GM19324 (cell line): ENCODE measurements around the gene DHX58.
"Not testable (repeated sequence)": the region's sequence is repeated elsewhere in the genome, so short reads cannot be mapped to it uniquely, and the experiment has no call there.

ENCODE experiments used
- ATAC-seq: cut with Tn5 transposase; IDR thresholded peaks from one replicate; pipeline ENCODE4 v1.9.1; 2021; ENCODE audit warnings: mild to moderate bottlenecking, moderate library complexity; ENCODE audit not compliant: unreplicated experiment, low FRiP score

DHX58 gene

DNA sequence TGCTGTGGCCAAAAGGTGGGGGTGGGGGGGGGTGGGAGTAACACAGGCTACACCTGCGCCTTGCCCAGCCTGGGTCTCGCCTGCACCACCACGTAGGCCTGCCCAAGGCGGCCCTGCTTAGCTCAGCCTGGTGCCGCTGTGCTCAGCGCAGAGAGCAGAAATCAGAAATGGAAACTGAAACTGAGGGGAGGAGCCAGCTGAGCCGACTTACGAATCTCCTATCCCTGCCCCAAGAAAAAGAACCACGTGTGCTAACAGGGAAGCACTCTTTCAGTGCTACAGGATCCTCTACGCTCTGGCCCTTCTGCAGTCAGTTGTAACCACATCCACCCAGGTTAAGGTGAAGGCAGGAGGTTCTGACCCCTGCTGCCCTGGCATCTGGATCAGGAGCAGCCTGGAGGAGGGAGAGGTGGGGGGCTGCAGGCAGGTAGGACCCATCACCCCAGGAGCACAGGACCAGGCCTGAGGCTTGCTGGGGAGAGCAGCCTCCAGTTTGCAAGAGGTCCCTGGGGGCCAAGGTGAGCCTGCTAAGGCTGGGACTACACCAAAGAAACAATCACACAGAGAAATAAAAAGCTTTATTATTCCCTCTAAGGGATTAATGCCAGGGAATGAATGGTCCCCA lies at the start of gene DHX58:
Gene DHX58, minus strand, starts transcription at position 163 of the 625 bp plus-strand sequence. CDS start 822 bp downstream, outside the sequence.
- ATAC-seq: peak; percentile 42

DNA sequence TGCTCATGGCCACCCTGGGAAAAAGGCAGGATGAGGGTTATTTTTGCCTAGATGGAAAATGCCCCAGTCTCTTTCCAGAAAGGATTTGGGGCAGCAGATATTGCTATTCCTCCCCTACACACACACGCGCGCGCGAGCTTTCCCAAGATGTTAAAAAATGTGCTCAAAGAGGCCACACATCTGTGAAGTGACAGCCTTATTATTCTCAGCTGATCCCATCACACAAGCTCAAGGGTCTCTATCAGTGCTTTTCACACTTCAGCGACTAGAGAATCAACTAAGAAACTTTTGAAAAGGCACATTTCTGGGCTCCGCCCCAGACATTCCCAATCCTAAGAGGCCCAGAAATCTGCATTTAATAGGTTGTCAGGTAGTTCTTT lies 48.0 kb upstream of the DHX58 start:
- no peak for ATAC-seq

DNA sequence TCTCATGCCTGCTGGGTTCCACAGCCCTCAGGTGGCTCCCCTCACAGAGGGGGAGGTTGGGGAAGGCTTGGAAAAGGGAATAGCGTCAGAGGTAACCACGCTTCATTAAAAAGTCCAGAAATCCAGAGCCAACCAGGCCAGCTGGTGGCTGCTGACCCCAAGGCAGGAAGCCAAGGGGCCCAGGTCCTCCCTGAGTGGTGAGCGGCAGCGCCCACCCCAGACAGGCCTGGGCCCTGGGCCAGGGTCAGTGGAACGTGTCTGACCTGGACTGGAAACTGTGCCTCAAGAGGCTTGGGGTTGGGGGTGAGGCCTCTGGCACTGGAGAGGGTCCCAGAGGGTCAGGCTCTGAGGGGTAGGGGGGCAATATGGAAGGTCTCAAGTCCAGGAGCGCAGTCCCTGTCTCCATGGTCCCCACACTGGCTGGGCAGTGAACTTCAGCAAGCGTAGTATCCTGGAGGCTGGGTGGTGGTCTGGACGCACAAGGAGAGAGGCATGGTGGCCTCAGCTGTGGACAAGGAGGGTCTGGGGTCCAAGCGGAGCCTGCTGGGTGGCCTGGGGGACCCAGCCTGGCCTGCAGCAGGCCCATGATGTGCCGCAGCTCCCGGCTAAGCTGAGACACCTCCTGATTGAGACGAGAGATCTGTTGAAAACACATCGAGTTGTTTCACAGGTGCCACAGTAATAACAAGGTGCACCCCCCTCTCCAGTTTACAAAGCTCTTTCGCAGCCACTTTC lies 47.4 kb upstream of the DHX58 start:
- ATAC-seq: no peak

DNA sequence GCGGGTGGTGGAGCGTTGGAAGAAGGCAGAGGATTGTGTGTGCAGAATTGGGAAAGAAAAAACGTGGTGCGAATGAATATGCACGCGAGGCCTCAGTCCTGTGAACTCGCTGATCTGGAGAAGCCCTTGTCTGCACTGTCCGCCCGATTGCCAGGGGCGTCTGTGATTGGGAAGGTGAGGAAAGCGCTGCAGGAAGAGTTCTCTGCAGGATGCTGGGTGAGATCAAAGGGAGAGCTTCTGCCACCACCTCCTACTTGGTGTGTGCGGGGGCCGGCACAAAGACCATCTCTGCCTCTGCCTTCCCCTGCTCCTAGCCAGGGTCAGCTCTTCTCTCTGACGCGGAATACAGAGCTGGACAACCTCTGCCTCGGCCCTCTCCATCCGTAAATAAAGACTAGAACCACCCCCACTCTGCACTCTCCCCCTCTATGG lies 43.1 kb upstream of the DHX58 start:
- no peak for ATAC-seq

DNA sequence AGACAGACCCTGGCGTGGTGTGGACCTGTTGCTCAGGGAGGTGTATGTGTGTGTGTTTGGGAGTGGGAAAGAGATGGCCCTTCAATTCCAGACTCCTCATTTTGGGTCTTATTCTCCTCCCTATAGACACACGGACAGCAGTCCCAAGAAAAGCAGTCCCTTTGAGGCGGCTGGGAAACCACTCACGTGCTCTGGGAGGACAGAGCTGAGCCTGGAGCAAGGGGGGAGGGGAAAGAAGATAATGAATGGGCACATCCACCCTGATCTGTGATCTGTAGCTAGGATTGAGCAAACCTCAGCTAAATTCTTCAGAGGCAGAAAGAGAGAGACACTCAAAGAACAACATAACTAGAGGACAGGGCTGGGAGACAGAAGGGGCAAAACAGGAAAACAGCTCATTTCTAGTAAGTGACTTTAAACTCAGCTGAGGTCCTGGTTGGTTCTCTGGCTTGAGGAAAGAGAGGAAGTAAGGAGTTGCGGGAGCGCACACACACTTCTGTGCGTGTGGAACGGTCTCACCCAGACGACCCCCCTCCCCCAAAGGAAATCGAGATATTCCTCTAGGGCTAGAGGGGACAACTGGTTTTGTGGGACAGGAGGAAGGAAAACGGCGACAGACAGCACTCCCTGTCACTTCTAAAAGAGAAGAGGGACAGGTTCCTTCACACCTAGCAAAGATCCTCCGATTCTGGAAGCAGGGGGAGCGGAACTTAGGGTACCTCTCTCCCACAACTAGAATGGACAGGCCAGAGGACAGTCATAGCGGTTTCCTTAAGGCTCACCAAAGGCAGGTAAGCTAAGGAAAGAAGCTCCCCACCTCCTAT lies 41.6 kb upstream of the DHX58 start:
- ATAC-seq: no peak

DNA sequence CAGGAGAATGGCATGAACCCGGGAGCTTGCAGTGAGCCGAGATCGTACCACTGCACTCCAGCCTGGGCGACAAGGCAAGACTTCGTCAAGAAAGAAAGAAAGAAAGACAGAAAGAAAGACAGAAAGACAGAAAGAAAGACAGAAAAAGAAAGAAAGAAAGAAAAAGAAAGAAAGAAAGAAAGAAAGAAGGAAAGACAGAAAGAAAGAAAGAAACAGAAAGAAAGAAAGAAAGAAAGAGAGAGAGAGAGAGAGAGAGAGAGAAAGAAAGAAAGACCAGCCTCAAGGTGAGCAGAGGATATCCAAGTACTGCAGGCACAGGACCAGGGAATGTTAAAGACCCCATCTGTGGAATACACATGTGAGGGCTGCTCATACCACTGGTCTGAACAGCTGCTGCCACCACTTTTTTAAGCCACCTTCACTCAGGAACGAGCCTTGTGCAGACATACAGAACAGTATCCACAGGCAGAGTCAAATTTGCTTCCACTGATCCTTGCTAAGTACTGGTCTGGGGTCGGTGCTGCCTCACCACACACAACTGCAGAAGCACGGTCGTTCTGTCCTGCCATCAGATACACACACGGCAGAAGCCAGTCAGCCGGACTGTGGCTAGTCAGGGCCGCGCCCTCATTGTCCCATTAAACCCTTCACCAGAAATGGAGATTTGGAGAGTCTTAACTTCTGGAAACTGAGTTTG lies 34.5 kb upstream of the DHX58 start:
- ATAC-seq: no peak

DNA sequence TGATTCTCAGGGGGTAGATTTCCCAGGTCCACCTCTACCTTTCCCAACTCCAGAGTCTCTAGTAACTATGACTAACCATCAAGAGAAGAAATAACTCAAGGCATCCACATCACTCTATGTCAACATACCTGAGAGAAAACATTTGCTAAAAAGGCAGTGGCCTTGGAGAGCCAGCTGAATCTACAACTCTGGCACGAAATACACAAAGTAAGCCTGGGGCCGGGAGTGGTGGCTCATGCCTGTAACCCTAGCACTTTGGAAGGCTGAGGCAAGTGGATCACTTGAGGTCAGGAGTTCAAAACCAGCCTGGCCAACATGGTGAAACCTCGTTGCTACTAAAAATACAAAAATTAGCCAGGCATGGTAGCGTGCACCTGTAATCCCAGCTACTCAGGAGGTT lies 30.6 kb upstream of the DHX58 start:
- ATAC-seq: not testable (repeated sequence)

DNA sequence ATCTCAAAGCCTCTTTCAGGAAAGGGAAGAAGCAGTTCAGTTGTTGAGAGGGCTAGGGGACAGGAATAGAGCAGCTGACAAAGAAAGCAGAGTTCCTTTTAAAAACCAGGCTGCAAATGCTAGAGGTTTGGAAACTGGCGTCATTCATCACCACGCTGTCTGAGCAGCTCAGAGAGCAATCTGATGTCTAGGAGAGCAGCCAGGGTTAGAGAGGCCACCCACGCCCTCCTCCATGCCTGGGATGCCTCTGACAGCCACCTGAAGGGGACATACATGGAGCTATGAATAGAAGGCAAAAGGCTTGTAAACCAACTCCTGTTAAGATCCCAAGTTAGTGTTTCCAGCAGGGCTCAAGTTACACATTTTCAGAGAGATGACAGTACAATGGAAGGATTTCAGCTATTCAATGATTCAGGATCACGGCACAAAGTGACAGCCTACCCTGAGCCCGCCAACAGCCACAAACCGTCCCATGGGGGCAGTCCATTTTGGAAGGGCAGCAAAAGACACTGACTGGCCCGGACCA lies 29.9 kb upstream of the DHX58 start:
- no peak for ATAC-seq

DNA sequence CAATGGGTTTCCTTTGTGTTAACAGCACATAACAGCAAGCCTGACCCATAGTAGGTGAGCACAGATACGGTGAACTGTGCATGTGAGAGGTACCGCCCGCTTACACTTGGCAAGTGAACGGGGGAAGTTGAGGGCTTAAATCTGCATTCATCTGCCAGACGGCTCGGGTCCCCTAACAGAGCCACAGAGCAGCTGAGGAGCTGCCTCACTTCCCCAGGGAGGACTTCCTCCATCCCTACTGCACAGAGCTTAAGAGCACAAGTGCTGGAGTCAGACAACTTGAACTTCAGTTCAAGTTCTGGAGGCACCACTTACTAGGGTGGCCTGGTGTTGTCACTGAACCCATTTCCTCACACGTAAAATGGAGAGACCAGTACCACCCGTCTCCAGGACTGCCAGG lies 28.9 kb upstream of the DHX58 start:
- ATAC-seq: no peak

DNA sequence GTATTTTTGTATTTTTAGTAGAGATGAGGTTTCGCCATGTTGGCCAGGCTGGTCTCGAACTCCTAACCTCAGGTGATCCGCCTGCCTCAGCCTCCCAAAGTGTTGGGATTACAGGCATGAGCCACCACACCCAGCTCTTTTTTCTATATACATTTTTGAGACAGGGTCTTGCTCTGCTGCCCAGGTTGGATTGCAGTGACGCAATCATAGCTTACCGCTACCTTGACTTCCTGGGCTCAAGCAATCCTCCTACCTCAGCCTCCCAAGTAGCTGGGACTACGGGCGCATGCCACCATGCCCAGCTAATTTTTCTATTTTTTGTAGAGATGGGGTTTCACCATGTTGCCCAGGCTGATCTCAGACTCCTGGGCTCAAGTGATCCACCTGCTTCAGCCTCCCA lies 28.2 kb upstream of the DHX58 start:
- not testable (repeated sequence) for ATAC-seq

DNA sequence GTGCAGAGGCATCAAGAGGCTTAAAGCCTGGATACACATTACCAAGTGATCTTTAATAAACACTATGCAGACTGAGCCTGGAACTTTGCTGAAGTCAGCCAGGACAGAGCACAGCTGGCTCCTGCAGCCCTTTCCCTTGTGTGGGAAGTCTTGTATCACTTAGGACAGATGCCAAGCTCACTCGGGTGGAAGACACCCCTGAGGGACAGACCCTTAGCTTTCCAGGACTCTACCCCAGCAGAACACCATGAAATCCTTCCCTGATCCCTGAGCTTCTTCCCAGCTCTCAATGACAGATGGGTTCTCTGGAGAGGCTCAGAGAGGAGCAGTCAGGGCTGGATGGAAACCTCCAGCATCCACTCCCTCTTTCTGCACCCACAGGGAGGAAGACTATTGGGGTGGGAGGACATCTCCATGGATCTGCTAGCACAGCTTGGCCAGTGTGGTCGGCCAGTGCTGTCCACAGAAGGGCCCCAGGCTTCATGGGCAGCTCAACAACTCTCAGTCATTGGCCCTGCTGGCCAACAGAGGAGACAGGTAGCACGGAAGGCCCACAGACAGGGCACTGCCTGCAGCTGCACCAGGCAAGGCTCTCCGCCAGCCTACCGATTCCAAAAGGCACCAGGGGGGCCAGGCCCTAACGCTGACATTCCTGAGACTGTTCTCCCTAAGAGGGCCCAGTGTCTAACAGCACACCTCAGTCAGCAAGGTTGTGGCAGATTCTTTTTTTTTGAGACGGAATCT lies 26.4 kb upstream of the DHX58 start:
- no peak for ATAC-seq

DNA sequence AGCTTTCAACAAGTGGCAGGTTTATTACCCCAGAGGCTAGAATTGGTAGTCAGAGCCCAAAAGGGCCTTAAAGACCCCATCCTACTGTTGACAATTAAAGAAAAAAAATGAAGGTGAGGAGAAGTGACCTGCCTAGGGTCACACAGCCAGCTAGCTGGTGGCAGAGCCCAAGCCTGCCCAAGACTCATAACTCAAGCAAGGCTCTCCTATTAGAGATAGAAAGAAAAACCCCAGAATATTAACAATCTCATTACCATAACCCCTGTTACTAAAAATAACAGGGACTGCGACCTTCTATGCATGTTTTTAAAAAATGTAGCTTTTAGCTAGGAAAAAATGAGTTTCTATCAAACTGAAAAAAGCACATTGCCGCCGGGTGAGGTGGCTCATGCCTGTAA lies 24.1 kb upstream of the DHX58 start:
- no peak for ATAC-seq

DNA sequence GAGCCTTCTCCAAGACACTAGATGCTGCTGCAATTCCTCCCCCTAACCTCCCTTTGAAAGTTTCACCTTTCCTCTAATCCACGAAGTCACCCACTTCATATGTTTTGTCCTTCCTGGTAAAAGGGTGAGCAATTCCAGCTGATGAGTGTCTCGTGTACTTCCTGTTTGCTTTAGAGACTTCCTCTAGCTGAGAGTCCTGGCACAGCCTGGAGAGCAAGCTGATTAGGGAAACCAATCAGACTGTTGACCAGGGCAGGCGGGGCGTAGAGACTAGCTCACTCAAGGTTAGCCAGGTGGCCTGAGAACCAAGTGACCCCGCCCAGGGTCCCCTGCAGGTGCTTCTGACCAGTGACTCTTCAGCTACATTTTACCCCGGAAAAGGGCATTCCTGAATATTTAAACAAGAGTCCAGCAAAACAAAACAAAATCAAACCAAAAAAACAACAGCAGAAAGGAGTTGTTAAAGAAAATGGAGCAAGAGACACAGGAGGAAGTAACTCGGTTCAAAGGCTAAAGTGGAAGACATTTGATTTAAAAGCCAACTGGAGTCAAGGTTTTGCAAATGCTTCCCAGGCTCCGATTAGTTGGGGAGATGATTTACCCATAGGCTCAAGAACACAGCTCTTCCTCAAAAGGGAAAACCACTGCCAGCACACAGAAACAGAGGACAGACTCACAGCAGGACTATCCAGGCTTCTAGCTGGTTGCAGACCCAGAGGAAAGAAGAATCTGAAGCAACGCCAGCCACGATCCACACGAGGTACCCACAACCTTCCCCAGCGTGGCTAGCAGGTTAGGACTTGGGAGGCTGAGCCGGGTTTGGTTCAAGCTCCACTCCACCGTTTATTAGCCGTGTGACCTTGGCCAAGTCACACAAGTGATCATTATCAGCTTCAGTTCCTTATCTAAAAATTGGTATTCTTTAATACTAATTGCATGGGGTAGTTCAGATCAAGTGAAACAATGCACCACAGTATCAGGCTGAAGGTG lies 23.4 kb upstream of the DHX58 start:
- no peak for ATAC-seq

DNA sequence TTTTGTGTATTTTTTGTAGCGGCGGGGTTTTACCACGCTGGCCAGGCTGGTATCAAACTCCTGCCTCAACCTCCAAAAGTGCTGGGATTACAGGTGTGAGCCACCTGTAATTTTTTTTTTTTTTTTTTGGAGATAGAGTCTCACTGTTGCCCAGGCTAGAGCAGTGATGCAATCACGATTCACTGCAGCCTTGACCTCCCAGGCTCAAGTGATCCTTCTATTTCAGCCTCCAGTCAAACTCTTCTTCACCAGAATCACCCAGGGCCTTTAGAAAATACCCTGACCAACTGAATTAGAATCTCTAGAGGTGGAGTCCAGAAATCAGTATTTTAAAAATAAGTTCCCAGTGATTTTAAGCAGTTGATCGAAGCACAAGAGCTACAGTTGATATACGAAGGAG lies 22.6 kb upstream of the DHX58 start:
- ATAC-seq: no peak

DNA sequence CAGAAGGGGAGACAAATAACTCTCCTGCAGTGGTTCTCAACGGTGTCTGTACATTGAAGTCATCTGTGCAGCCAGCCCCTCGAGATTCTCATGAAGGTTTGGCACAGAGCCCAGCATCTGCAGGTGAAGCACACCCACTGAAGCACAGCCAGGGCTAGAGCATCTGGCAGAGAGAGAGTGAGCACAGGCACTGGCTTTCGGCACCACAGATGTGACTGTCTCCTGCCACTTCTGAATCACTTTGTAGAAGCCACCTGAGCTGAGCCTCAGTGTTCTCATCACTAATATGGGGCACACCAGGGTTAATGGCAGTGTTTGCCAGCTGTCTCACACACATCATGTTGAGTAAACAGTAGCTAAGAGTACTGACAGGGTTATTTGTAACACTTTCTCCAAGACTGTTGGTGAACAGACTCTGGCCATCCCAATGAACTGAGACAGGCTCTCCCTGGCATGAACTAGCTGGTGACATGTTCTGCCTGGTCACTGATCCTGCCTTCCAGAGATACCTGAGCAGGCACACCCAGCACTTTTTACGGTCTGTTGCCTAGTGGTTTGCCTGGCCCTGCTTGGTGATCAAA lies 21.0 kb upstream of the DHX58 start:
- ATAC-seq: no peak

DNA sequence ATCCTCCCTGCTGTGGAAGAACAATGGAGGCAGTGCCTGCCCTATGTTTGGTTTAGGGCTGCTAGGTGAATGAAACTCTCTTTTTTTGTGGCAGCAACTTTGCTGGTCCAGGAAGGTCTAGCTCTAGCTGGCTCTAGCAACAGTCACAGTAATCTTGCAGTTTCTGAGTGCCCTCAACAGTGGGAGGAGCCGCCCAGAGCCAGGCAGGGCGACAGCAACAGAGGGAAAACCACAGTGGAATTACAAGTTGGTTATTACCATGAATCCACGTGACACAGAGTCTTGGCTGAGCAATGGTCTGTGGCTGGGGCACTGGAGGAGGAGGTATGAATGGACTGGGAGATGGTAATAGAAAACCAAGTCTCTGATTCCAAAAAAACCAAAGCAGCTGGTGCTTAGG lies 20.4 kb upstream of the DHX58 start:
- ATAC-seq: no peak

DNA sequence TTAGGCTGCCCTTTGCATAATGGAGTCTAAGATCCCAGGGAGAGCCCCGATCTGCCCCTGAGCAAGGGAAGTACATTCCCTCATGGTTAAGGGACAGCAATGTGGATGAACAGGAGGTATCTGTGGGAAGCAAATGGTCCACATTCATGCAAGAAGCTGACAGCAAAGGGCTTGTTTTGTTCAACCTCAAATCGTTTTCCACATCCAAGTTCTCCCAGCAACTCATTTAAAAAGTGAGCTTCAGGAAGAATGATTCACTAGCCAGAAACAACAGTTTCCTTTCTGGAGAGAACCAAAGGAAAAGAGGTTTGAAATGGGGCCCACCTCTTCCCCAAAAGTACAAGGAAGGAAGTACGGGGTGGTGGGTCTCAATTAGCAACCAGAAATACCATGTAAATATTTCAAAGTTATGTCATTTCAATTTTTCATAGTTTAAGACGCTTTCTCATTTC lies 19.5 kb upstream of the DHX58 start:
- no peak for ATAC-seq

DNA sequence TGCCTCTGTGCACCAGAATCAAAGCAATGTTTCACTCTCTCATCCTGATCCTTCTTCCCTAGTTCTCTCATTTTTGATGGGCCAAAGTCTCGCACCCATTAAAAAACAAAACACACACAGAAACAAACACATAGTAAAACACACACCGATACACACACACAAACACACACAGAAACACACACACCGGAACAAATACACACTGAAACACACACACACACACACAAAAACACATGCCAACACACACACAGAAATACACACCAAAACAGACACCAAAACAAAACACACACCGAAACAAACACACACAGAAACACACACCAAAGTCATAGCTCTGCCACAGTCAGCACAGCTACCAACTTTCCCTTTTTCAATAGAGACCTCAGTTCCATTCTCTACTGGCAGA lies 18.7 kb upstream of the DHX58 start:
- ATAC-seq: no peak
